ENCODE results near the gene DAPK1.

DNA sequence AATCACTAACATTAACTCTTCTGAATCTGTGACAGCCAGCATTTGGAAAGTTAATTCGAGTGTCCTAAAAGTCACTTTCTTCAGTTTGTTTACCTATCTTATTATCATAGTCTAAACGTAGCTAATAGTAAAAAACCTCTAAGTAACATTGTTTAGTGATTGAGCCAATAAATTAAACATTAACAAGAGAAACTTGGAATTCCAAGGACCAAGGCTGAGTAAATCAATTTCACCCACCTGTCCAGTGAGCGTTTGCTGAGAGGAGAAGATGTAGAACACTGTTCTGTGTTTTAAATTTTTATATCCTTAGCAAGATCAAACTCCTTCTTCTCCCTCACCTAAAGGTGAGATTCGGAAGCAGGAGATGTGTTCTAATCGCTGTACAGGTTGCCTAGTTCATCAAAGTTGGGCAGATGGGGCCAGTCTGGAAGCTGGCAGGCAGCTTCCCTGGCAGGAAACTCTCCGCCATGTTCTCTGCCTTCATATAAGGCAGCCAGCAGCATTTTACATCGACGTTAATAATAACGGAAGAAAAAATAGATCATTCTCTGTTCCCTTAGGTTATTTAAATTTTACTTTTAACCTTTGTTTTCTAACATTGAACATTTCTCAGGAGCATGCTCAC lies 89.2 kb downstream of the DAPK1 start:
- TF ChIP-seq, protein P1, sequence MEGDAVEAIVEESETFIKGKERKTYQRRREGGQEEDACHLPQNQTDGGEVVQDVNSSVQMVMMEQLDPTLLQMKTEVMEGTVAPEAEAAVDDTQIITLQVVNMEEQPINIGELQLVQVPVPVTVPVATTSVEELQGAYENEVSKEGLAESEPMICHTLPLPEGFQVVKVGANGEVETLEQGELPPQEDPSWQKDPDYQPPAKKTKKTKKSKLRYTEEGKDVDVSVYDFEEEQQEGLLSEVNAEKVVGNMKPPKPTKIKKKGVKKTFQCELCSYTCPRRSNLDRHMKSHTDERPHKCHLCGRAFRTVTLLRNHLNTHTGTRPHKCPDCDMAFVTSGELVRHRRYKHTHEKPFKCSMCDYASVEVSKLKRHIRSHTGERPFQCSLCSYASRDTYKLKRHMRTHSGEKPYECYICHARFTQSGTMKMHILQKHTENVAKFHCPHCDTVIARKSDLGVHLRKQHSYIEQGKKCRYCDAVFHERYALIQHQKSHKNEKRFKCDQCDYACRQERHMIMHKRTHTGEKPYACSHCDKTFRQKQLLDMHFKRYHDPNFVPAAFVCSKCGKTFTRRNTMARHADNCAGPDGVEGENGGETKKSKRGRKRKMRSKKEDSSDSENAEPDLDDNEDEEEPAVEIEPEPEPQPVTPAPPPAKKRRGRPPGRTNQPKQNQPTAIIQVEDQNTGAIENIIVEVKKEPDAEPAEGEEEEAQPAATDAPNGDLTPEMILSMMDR (IDR thresholded peaks at IDR 0.05; ENCODE audit: low read depth, low read length), result no peak
- no peak for TF ChIP-seq EZH2phosphoT487 (IDR thresholded peaks at IDR 0.05; ENCODE audit: low read depth)
